GM12872 (cell line): ENCODE measurements around the gene ITGA2.

Experiments
- CTCF ChIP-seq: IDR thresholded peaks from 3 replicates; pipeline ENCODE4 v1.5.1; 2011; ENCODE audit warnings: low read depth, mild to moderate bottlenecking, low read length, moderate library complexity; ENCODE audit not compliant: insufficient read depth

Gene ITGA2

GRCh38 chr5:53127107-53127506, 138.0 kb downstream of the ITGA2 start:
- TF ChIP-seq CTCF, result no peak

GRCh38 chr5:53128481-53128880, 139.3 kb downstream of the ITGA2 start:
- TF ChIP-seq CTCF, result no peak

DNA sequence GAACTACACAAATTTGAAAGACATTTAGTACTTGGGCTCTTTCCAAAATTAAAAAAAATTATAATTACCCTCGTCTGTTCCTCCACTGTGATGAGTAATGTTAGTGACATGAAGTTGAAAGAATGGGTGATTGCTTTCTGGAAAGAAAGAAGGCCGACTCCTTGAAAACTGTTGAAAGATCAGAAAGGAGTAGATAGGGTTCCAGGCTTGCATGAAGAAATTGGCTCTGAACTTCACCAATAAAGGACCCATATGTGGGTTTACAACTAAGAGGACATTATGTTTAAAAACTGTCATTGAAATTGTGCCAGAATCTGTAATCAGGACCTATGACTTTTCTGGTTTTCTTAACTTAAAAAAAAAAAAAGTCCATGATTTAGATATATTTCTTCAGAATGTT, 141.1 kb downstream of the ITGA2 start:
- TF ChIP-seq CTCF, result no peak

- no peak for TF ChIP-seq CTCF
These were observed 143.9 kb downstream of the ITGA2 start for GRCh38 chr5:53133020-53133419.
